Epithelial cell of proximal tubule (primary cell): ENCODE results near the gene NDUFB2. TPM values are rescaled to one million over a fixed set of nuclear protein-coding genes. Genes with fewer than 3 reads are reported as not detected.
A peak's percentile ranks its signal among the peaks of the same experiment; 100 is the strongest.

Experiments used
- DNase-seq: peaks from one replicate; pipeline ENCODE4 v3.0.0-alpha.2; 2011; ENCODE audit warnings: low read depth
- H3K4me3 ChIP-seq: 2 replicates; pipeline ENCODE4 v1.5.1; 2011; ENCODE audit warnings: low read depth, mild to moderate bottlenecking, low read length
- total RNA-seq: library from RNA; depleted of rRNA; stranded (reverse); fragments of >200 nt; gene quantifications from 2 replicates; pipeline ENCODE4 v1.2.3, GENCODE V29; 2015
- TF ChIP-seq, protein P1 (sequence below): conservative IDR thresholded peaks from 2 replicates; pipeline ENCODE4 v1.5.1; 2012; ENCODE audit warnings: low read depth, mild to moderate bottlenecking, low read length

Gene NDUFB2
- total RNA-seq = 425 and 531 TPM in 2 replicates

DNA sequence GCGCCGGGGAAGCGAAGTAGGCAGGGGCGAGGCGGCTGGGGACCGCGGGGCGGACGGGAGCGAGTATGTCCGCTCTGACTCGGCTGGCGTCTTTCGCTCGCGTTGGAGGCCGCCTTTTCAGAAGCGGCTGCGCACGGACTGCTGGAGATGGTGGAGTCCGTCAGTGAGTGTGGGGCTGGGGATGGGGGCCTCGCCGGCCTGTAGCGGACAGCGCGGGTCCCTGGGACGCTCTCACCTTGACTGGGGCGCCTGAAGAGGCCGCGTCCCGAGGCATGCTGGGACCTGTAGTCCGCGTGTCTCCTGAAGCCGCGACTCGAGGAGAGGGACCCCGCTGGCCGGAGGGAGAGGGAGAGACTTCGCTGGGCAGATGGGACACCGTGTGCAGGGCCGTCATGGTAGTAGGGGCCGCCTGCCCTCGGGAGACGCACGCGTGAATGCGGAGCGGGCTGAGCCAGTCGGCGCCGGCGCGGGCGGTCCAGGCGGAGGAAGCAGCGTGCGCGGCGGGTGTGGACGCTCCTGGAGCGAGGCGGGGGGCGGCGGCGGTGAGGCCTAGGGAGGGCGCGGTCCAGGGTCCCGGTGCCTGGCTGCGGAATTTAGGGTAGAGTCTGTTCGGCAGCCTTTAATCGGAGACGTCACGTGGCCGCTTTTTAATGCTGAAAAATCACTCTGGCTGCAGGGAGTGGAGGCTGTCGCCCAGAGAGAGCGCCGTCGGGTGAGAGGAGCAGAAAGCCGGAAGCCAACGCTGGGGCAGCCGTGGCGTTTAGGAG lies at the start of gene NDUFB2:
Gene NDUFB2, plus strand, starts transcription at position 29 of the 767 bp plus-strand sequence. Its CDS starts 37 bp downstream, at position 66.
- TF ChIP-seq, protein P1, sequence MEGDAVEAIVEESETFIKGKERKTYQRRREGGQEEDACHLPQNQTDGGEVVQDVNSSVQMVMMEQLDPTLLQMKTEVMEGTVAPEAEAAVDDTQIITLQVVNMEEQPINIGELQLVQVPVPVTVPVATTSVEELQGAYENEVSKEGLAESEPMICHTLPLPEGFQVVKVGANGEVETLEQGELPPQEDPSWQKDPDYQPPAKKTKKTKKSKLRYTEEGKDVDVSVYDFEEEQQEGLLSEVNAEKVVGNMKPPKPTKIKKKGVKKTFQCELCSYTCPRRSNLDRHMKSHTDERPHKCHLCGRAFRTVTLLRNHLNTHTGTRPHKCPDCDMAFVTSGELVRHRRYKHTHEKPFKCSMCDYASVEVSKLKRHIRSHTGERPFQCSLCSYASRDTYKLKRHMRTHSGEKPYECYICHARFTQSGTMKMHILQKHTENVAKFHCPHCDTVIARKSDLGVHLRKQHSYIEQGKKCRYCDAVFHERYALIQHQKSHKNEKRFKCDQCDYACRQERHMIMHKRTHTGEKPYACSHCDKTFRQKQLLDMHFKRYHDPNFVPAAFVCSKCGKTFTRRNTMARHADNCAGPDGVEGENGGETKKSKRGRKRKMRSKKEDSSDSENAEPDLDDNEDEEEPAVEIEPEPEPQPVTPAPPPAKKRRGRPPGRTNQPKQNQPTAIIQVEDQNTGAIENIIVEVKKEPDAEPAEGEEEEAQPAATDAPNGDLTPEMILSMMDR = peak; percentile 2
- peak within 1 kb of the TSS; percentile 91 for H3K4me3 ChIP-seq
- DNase-seq = no peak

DNA sequence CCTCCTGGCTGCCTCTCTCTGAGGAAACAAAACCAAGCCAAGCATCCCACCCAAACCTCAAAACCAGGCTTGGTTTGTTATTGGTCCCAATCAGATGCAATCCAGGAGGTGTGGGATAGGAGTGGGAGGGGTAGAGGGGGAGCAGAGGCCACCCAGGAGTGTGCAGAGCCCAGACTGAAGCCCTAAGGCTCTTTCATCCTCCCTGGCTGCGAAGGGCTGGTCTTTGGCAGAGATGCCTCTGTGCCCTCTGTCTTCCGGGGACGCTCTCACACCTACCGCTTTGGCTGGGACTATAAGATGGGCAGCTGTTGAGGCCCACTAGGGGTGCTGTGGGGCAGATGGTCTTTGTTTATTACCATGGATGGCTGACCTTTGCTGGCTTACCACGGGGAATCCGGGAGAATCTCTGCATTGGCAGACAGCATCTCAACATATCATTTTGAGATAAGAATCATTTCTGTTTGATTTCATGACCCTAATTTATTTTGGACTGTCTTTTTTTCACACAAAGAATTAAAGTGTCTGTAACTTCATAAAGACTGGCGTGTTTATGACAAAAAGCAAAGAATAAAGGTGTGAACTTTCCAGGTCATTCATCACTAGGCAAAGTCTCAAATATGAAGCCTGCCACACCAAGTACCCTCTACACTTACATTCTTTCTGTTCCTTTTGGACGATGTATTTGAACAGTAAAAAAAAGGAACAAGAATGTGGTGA lies 49.4 kb upstream of the NDUFB2 start:
- DNase-seq = no peak
- H3K4me3 ChIP-seq = no peak overlapping the region
- TF ChIP-seq, protein P1 = peak; percentile 77

DNA sequence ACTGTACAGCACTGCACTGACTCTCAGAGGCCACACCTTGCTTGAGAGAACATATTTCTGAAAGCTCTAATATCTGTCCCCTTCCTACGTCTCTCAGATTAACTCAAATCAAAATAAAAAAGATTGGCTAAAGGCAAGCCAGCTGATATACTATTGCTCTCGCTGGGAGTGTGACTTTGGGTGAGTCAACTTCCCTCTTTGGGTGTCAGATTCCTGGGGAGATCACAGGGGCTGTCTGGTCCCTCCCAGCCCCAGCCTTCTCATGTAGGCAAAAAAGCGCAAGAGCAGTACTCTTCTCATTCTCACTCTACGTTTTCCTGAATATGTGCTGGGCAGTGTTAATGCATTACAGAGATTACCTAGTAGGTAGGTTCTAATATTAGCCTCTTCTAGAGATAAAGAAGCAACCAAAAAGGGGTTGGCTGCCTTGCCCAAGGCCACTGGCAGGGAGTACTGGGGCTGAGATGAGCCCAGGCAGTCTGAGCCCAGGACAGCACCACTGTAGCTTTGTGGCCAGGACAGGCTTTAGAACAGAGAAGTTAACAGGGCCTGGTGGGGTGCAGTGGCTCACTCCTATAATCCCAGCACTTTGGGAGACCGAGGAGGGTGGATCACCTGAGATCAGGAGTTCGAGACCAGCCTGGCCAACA lies 46.8 kb upstream of the NDUFB2 start:
- no peak overlapping the region for H3K4me3 ChIP-seq
- TF ChIP-seq, protein P1 = no peak
- DNase-seq = no peak

DNA sequence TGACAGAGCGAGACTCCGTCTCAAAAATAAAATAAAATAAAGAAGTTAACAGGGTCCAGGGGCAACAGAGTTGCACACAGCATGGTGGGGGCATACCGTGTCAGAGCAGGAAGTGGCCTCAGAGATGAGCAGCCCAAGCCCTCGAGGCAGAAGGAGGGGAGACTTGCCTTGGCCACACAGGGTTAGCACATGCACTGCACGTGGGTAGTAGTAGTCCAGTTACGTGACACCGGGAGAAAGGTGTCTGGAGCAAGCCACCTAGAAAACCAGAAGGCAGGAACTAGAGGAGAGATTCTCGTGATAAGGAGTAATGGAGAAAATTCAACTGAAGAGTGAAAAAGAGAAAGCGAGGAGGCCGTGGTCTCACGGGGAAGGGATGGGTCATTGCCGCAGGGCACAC lies 46.1 kb upstream of the NDUFB2 start:
- TF ChIP-seq, protein P1 = no peak
- H3K4me3 ChIP-seq = no peak overlapping the region

DNA sequence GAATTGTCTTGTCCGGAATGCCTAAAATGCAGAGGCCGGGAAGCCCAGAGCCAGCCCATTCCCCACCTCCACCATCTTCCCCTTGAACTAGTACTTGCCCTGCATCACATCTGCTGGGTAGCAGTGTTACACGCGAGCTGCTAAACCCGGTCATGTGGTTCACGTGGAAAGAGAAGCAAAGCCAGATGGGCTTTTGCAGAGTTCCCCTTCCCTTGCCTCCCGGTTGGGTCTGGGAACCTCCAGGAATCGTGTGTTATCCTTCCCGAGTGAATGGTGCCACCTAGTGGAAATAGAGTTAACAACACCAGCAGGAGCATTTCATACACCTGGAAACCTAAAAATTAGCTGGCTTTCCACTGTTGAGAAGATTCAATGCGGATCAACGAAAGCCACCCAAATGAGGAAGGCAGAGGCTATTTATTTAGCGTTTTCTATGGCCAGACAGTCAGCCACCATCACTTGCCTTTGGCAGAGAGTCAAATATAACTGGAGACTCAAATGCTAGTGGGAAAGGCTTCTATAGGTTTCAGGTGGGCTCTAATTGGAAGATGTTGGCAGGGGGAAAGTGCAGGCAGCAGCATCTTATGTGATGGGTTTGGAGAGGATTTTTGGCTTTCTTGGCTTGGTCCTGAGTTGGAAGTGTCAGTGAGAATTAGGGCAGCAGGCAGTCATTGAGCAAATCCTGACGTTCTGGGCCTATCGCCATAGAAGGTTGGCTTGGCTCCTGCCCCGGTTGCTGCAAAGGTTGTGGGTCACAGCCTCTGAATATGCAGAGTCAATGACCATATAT lies 43.0 kb upstream of the NDUFB2 start:
- TF ChIP-seq, protein P1 = peak; percentile 92
- no peak overlapping the region for H3K4me3 ChIP-seq
- no peak for DNase-seq

More for the DNA sequence above, 46.1 kb upstream of the NDUFB2 start:
- DNase-seq = no peak

DNA sequence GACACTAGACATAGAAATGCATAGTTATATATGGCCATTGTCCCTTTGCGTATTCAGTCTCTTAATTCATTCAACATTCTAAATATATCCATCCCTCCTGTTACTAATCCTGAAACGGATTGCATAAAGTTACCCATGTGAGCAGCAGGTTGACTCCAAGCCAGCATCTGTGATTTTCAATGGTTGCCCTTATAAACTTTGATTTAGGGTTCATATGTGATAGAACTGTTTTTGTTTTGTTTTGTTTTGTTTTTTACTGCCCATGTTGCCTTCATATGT lies 42.5 kb upstream of the NDUFB2 start:
- no peak overlapping the region for H3K4me3 ChIP-seq
- TF ChIP-seq, protein P1 = no peak
- DNase-seq = no peak
